Adrenal gland (tissue), 12 donors: ENCODE results near the gene LMNA. TPM values are rescaled to one million over a fixed set of nuclear protein-coding genes. Genes with fewer than 3 reads are reported as not detected.

Experiments
- DNase-seq, 7 donors: peaks; one replicate each; pipeline ENCODE4 v3.0.0-alpha.2; 2019 to 2020
- H3K27ac ChIP-seq, 5 donors: fragments of 200-600 bp; sonication (generic) in 4 of 5; 1 replicate in 3 of 5; 2 replicates in 2 of 5; pipeline versions ENCODE4 v1.5.1 to v1.8.0; 2016 to 2020; ENCODE audit warnings: mild to moderate bottlenecking in 1 of 5
- H3K27me3 ChIP-seq: fragments of 200-600 bp; 2 replicates; pipeline ENCODE4 v1.8.0; 2021
- H3K36me3 ChIP-seq, 2 donors: fragments of 200-600 bp; replicated peaks in 1 of 2; 1 replicate in 1 of 2; 2 replicates in 1 of 2; pipeline versions ENCODE4 v1.5.1 to v1.8.0; 2018 to 2022
- H3K4me1 ChIP-seq, 2 donors: fragments of 200-600 bp; replicated peaks in 1 of 2; 1 replicate in 1 of 2; 2 replicates in 1 of 2; pipeline versions ENCODE4 v1.5.1 to v1.8.0; 2018 to 2021
- H3K4me3 ChIP-seq, 4 donors: fragments of 200-600 bp; sonication (generic) in 3 of 4; one replicate each; pipeline ENCODE4 v1.5.1; 2016 to 2018
- H3K9me3 ChIP-seq, 3 donors: fragments of 200-600 bp; sonication (generic) in 1 of 3; replicated peaks in 1 of 3; 1 replicate in 2 of 3; 2 replicates in 1 of 3; pipeline versions ENCODE4 v1.5.1 to v1.8.0; 2016 to 2021
- CTCF ChIP-seq, 6 experiments: fragments of 450-650 bp in 4 of 6; fragments of 200-600 bp in 2 of 6; sonication (generic) in 1 of 6; IDR thresholded peaks; 1 replicate in 5 of 6; 2 replicates in 1 of 6; pipeline versions ENCODE4 v1.5.1 to v1.8.0; 2016 to 2021; ENCODE audit warnings: antibody characterized with exemption in 6 of 6, mild to moderate bottlenecking in 2 of 6, moderate library complexity in 1 of 6
- POLR2A ChIP-seq, 2 donors: fragments of 450-650 bp; IDR thresholded peaks; one replicate each; pipeline ENCODE4 v1.6.1; 2017; ENCODE audit warnings: antibody characterized with exemption in 2 of 2, mild to moderate bottlenecking in 2 of 2, moderate library complexity in 1 of 2
- WGBS, 4 donors: extraction: QIAGEN DNeasy Blood & Tissue Kit in 2 of 4; methylation state at CpG; one replicate each; pipeline versions ENCODE4 v1.1.5 to v1.1.7; 2013 to 2017; 5-methylcytosine and 5-hydroxymethylcytosine counted together
- intact Hi-C, 2 donors: fragments of 100-400 bp; cut with DNase I; formaldehyde crosslinking; loops; one replicate each; pipeline versions ENCODE4 v1.14.1 to v1.15.0; 2022 to 2023
- polyA plus RNA-seq, 3 donors: library from polyadenylated mRNA; stranded (reverse); fragments of 200-250 nt in 2 of 3; fragments of 350-450 nt in 1 of 3; fragmentation: Illumina TruSeq in 1 of 3; extraction: RNeasy Lipid Tissue Mini Kit (QIAGEN cat#74804) in 1 of 3; gene quantifications; one replicate each; pipeline ENCODE4 v1.2.3, GENCODE V29; 2013 to 2014
- total RNA-seq, 9 donors: library from RNA; depleted of rRNA in 4 of 9; stranded (reverse); fragments of >200 nt in 4 of 9; fragments of 120-200 nt in 1 of 9; fragmentation: NEBNext Ultra II Directional in 1 of 9; extraction: Animal tissue kit (Norgen Biotek cat#: 25700) in 1 of 9; gene quantifications; one replicate each; pipeline versions ENCODE4 v1.1.0 to v1.2.4, GENCODE V29; 2013 to 2023
- donor health status: healthy with polysubstance abuse.
- donor health status: Bipolar disorder and iron deficiency.
- donor health status: DM: yes; HTN: yes; CAD: no.
- donor health status: DM: no; HTN: no; CAD: no.
- donor health status: DM: no; HTN: no; CAD: no.
- donor health status: DM: yes; HTN: yes; CAD: no.

Gene LMNA
- total and polyA plus RNA-seq, 12 donors, result 116 to 591 (median 382) TPM

- no peaks in the 10 kb centered on the region for H3K27me3 ChIP-seq
- peak; percentile 77 to 95 (median 88) for DNase-seq
- H3K27ac ChIP-seq, result peak overlapping the region in 1 of 5 donors; percentile 21
- WGBS, 4 donors, result 0 to 38% (median 31%) methylated on average over 2 to 14 of the region's 14 CpGs
- peaks cover 0 to 16% of the 10 kb centered on the region in 2 donors for H3K4me1 ChIP-seq
- TF ChIP-seq POLR2A (IDR thresholded peaks at IDR 0.05) (no peak), CTCF (IDR thresholded peaks at IDR 0.05) (peak; percentile 78 to 88 (median 84))
- no peaks in the 10 kb centered on the region for H3K9me3 ChIP-seq
- no peak overlapping the region for H3K4me3 ChIP-seq
- intact Hi-C loops, result loop anchor here in 1 of 2 donors (5.0 kb wide), 1 partner anchor 136 kb away; no protein-coding TSS in a partner anchor
- H3K36me3 ChIP-seq, result no peaks in the 10 kb centered on the region
These were observed 23.7 kb upstream of the LMNA start for GRCh38 chr1:156090840-156091188.

GRCh38 chr1:156091610-156092009, 22.9 kb upstream of the LMNA start:
- no peak overlapping the region for H3K27ac ChIP-seq
- H3K9me3 ChIP-seq, result no peaks in the 10 kb centered on the region
- H3K27me3 ChIP-seq, result no peaks in the 10 kb centered on the region
- no peaks in the 10 kb centered on the region for H3K36me3 ChIP-seq
- H3K4me3 ChIP-seq, result no peak overlapping the region
- no peak for DNase-seq
- H3K4me1 ChIP-seq, result peaks cover 3 to 16% of the 10 kb centered on the region in 2 donors
- intact Hi-C loops, result loop anchor here in 1 of 2 donors (5.0 kb wide), 1 partner anchor 136 kb away; no protein-coding TSS in a partner anchor
- 60 to 75% (median 66%) methylated on average over 2 of the region's 2 CpGs for WGBS, 4 donors
- TF ChIP-seq CTCF (IDR thresholded peaks at IDR 0.05) (no peak), POLR2A (IDR thresholded peaks at IDR 0.05) (no peak)

- no peak for DNase-seq
- H3K4me3 ChIP-seq, result no peak overlapping the region
- WGBS, 4 donors, result 83 to 87% (median 85%) methylated on average over 3 of the region's 3 CpGs
- peaks cover 13 to 26% of the 10 kb centered on the region in 2 donors for H3K4me1 ChIP-seq
- intact Hi-C loops, result loop anchor here (2.0 to 5.0 kb wide), 2 partner anchors 35 to 126 kb away; no protein-coding TSS in a partner anchor
- H3K9me3 ChIP-seq, result no peaks in the 10 kb centered on the region
- no peaks in the 10 kb centered on the region for H3K27me3 ChIP-seq
- peak overlapping the region in 2 of 5 donors; percentile 52 to 71 for H3K27ac ChIP-seq
- H3K36me3 ChIP-seq, result no peaks in the 10 kb centered on the region
- TF ChIP-seq POLR2A (IDR thresholded peaks at IDR 0.05) (no peak), CTCF (IDR thresholded peaks at IDR 0.05) (no peak)
These were observed 18.5 kb upstream of the LMNA start for GRCh38 chr1:156095906-156096508.

GRCh38 chr1:156096640-156097391, 17.7 kb upstream of the LMNA start:
- Histone ChIP-seq H3K4me3 (no peak overlapping the region), H3K9me3 (no peaks in the 10 kb centered on the region), H3K36me3 (no peaks in the 10 kb centered on the region), H3K4me1 (peaks cover 16 to 29% of the 10 kb centered on the region in 2 donors), H3K27ac (peak overlapping the region in 3 of 5 donors; percentile 32 to 71 (median 52)), H3K27me3 (no peaks in the 10 kb centered on the region)
- intact Hi-C loops, result loop anchor here (2.0 to 5.0 kb wide), 2 partner anchors 34 to 125 kb away; no protein-coding TSS in a partner anchor
- WGBS, 4 donors, result 19 to 46% (median 30%) methylated on average over 7 to 14 of the region's 14 CpGs
- DNase-seq, result peak; percentile 89 to 98 (median 93)
- TF ChIP-seq CTCF (IDR thresholded peaks at IDR 0.05), result peak; percentile 78 to 99 (median 96)
- no peak for TF ChIP-seq POLR2A (IDR thresholded peaks at IDR 0.05)
